HG03159 (cell line): ENCODE results near the gene PRKAG2.

Source experiments
- ATAC-seq: cut with Tn5 transposase; IDR thresholded peaks from one replicate; pipeline ENCODE4 v1.9.1; 2021; ENCODE audit warnings: mild to moderate bottlenecking, moderate library complexity; ENCODE audit not compliant: unreplicated experiment

The PRKAG2 gene

DNA sequence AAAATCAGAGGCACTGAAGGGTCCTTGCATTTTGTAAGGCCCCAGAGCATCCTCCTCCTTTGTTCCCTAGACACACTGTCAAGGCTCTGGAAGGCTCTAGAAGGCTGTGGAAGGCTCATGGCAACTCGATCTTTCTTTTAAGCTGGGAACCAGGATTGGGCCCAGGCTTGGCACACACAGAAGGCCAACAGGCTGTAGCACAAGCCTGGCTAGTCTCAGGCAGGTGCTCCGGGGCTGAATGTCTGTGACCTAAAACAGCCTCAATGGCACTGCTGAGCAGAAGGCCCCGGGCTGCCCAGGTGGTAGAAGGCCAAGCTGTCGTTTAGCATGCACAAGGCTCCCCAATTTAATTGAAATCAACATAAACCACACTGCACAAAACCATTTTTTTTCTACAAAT is 55.7 kb downstream of the PRKAG2 start:
- ATAC-seq: no peak

DNA sequence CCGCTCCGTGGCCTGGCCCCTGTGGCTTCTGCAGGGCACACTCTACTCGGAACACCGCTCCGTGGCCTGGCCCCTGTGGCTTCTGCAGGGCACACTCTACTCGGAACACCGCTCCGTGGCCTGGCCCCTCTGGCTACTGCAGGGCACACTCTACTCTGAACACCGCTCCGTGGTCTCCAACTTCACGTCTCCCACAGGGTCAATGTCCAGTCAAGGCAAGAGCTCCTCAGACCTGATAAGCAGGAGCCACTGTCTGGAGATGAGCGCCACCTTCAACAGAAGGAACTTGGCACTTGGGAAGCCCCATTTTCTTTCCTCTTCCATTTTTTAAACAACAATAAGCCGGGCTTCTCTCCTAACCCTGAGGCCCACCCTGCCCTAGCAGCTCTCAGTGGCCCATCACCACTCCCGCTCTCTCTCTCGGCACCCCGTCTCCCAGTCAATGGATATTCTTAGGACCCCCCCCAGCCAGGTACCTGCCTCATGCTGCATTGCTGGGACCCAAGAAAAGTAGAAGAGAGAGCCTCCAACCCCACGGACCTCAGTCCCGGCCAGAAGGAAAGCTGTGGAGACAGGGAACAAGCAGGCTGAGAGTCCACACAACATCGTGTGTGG is 56.3 kb downstream of the PRKAG2 start:
- ATAC-seq: no peak

DNA sequence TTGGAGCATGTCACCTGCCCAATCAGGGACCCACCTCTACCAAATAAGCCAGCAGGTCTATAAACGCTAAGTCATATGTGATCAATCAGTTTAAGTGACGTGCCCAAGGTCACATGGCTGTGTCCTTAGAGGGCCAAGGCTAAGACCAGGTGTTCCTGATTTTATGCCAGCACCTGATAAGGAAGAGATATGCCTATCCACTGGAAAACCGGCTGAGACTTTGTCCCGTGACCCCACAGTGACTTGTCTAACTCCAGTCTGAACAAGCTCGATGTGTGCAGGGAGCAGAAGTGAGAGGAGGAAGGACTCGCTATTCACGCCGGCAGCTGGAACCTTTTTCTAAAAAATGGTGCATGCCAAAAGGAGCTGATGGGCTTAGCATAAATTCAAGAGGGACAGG is 57.0 kb downstream of the PRKAG2 start:
- no peak for ATAC-seq

DNA sequence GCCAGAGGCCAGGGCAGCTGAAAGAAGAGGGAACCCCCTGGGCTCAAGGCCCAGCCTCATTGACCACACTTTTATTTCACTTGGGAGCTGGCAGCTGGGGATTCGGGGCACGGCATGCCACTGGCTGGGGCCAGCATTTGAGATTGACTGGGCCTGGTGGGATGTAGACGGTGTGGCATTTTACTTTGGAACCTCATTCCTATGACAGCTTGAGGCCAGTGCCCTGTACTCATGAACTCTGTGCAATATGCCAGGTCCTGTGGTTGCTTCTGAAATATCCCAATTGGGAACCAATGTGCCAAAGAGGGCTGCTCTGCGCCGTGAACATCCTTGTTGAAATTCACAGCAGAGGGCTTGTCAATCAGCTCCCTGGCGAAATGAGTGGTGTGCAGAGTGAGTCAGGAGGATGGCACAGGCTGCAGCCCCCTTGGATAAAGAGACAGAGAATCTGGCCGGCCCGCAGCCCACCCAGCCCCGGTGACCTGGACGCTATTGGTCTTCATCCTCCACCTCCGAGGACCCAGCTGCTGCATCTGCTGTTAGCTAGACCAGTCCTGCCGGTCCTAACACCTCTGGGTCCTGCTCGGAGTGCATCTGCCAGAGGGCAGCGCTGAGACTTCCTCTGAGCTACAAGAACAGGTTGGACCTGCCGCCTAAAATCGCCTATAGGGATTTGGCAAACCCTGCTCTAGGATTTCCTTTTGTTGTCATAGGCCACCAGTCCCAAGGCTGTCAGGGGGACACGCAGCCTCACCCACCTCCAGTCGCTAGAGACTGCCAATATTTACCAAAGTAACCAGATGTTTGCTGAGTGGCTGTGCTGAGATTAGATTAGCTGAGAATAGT is 58.0 kb downstream of the PRKAG2 start:
- no peak for ATAC-seq

DNA sequence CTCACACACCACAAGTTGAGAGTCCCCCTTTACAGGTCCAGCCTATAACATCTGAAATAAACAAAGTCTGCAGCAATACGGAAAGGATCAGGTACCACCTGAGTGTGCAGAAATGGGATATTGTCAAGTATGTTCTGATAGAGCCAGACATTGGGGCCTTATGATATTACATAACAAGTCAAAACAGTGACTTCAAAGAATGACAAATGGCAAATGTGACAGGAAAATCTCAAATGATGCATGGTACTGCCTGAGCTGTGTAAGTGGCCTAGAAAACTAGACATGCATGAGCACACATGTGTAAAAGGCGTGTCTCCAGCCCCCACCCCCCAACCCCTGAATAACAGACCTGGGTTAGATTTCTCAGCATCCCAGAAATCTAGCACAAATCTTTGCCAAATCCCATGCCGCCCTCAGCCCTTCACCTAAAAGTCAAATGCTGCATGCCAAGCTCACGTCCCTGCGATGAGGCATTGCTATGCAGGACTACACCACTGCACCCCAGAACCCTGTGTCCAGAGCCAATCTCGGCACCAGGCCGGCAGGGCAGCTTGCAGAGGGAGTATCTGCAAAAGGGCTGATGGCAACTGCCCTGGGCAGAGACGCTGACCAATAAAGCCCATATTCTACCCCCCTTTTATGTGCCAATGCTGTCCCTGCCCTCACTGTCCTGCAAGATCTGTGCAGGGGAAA is 58.8 kb downstream of the PRKAG2 start:
- no peak for ATAC-seq

DNA sequence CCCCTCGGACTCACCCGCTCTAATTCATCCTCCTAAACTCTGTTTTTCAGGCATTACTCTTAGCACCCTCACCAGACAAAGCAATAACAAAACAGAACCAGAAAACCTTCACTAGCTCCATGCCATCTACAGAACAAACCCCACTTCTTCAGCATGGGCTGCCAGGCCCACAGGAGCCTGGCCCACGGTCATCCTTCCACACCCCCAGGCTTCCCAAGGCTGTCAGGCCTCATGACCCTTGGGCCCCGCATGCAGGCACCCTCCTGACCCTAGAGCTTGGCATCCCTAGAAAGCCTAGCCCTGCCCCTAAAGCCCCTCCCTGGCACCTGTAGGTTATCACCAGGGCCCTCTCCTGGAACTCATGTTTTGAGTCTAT is 59.6 kb downstream of the PRKAG2 start:
- ATAC-seq: no peak

DNA sequence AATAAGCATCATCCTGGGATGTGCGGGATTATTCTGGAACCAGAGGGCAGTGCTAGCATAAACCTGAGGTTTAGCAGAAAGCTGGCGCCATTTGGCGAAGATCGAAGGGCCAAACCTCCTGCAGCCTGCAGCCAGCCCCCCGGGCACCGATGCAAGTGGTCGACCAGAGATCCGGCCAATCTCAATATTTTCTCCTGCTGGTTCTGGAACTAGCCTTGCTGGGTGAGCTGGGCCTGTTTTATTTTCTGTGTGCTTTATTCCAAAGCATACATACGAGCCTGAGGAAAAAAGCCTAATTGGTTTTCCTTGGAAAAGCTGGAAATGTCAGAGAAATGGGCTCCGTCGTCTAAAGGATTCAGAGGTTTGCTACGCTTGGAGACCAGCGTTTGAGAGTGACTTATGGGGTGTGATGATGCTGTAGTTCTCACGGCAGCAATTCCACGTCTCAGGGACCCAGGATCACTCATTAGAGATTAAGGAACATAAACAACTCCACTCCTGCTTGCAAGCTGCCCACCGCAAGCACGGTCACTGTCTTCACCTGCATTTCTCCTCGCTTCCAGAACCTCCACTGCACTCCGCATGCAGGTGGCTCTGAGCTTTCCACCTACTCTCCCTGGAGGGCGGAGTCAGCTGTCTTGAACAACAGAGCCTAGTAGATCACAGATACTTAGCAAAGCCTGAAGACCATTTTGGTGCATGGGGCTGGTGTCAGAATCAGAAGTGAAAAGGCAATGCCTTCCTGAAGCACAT is 60.2 kb downstream of the PRKAG2 start:
- ATAC-seq: no peak

DNA sequence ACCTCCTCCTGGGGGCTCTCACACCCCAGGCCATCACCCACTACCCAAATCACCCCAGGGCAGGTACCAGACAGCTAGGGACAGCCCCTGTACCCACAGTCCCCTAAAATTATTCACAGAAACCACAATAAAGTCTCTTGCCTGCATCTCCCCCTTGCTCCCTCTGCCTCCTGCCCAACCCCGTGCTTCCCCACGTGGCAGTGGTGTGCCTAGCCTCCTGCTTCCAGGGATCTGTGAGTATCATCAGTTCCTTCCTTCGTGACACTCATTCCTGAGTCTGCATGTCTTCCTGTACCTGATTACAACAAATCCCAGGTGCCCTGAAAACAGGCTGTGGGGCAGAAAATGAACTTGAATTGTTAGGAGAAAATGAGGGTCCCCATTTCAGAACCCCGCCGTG is 61.5 kb downstream of the PRKAG2 start:
- ATAC-seq: no peak

DNA sequence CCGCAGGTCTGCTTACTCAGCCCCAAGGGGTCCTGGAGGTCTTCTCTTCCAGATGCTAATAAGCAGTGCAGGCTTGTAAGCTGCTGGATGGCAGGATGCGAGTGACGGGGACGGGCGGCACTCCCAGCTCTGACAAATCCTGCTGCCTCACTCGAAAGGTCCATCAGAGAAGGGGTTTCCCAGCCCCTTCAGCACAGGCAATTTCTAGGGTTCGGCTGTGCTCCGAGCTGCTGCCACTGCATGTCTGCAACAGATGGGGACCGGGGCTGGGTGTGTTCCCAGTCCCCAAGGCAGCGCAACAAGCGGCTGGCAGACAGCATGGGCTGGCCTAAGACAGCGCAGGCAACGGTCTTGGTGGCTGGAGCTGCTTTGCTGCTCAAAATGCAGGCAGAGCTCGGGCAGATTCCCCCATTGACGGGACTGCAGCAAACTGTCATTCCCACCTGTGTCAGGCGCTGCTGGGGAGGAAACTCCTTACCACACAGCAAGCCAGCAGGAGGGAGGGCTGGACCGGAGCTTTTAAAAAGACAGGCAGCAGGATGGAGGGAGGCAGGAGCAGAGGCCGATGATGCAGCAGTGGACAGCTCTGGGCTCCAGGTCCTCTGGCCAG is 62.4 kb downstream of the PRKAG2 start:
- no peak for ATAC-seq

DNA sequence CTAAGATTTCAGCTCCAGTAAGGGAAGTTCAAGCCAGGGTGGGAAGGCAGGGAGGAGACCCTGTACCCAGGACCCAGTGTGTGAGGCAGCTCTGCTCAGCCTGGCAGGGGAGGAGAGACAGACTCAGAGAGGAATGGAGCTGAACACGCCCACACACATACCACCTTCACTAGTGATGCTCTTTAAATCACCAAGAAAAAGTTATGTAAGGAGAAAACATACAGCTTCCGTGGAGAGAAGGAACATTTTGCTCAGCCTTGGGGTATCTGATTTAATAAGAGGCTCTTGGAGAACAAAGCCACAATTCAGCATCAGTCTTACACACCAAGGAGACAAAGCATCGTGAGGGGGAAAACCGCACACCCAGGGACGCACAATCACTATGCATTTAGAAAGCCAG is 62.9 kb downstream of the PRKAG2 start:
- ATAC-seq: no peak

DNA sequence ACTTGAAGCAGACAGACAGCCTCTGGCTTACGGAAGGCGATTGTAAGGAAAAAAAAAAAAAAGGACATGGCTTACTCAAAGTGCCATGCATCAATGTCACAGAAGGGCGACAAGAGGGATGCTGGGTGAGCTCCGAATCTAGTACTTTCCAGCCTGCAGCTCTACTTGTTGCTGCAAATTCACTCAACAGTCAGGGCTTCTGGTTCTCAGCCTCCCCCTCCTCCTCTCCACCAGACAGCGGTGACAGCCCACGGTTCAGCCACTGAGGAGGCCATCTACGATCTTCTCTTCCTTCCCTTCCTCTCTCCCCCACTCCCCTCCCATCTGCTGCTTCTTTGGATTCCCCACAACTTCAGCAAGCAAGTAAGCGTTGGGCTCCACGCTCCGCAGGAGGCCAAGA is 63.5 kb downstream of the PRKAG2 start:
- no peak for ATAC-seq

DNA sequence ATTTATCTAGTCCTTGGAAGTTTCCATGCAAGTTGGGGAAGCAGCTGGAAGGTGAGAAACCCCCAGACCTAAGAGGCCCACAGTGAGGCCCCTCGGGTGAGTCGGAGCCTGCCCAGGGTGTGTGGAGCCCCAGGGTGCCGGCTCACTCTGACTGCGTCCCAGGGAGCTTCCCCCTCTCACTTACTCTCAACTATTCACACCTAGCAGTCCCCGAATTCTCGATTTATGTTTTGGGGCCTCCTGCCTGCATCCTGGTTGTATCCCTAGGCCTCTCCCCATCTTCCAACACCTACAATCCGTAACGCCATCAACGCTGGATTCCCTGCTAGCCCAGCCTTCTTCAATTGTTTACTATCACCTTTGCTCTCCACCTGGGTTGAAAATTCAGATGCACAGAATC is 63.9 kb downstream of the PRKAG2 start:
- no peak for ATAC-seq

DNA sequence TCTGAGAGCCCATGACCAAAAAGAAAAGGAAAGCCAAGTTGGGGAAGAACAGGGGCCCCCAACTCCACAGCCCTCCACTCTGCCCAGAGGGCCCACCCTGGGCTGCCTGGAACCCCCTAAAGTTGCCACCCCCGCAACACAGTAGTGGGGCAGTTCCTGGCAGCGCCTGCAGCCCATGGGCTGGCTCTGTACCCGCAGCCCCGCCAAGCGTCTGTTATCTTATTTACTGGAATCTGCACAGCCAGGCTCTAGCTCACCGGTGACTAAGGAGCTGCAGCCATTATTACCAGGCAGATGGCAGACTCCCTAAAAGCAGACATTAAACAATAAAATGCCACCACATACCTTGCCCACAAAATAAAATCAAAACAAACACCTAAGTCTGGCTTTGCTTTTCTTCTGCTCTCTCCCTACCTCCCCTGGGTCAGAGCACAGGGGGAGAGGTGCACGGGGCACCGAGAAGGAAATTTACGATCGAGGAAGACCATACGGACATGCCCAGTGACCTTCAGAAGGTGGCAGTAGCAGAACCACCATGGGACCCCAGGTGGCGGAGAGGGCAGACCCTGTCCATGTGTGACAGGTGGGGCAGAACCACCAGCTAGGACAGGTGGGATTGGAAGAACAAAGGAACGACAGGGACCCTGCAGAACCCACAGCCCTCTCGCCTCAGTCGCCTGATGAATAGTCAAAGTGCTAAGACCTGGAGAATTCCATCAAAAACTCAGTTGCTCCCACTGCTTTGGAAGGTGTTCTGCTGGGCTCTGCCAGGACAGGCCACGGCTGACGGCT is 66.3 kb downstream of the PRKAG2 start:
- no peak for ATAC-seq

DNA sequence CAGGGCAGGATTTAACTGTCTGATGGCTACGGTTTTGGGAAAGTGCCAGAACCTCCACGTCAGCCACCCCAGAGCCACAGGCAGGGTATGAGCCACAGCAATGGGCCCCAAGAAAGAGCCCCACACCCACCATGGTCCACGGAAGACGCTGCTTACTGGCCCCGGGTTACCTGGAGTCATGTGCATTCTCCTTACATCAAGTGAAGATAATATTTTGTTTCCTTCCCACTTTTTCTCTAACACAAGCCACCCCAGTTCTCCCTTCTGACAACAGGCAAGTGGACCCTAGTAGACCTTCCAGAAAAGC is 67.1 kb downstream of the PRKAG2 start:
- no peak for ATAC-seq

DNA sequence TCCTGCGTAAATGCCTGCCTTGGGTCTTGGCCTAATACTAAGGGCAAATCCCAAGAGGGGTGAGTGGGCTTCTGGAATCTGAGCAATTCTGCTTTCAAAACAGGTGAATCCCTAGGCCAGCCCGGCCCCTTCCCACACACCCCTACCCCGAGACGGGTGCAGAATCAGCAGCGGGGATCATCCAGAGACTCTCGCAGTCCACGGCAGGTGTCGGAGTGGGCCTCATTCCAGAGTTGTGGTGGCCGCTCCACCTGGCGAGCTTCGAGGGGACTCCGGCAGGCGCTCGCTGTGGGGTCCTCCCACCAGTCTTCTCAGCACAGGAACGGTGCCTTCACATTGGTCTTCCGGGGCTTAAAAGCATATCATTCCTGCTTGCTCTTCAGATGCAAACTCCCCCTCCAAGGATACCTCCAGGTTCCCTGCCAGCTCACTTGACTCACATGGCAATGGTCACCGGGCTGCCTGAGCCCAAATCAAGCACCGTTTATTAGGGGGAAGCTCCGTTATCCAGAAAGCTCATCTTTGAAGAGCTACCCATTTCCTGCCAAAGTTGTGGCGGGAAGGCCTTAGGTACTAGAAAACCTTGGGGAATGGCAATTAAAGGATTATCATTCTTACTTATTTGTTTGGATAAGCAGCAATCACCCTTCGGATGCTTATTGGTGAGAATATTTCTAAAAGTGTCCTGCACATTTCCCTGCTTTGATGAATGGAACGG is 67.6 kb downstream of the PRKAG2 start:
- ATAC-seq: no peak

DNA sequence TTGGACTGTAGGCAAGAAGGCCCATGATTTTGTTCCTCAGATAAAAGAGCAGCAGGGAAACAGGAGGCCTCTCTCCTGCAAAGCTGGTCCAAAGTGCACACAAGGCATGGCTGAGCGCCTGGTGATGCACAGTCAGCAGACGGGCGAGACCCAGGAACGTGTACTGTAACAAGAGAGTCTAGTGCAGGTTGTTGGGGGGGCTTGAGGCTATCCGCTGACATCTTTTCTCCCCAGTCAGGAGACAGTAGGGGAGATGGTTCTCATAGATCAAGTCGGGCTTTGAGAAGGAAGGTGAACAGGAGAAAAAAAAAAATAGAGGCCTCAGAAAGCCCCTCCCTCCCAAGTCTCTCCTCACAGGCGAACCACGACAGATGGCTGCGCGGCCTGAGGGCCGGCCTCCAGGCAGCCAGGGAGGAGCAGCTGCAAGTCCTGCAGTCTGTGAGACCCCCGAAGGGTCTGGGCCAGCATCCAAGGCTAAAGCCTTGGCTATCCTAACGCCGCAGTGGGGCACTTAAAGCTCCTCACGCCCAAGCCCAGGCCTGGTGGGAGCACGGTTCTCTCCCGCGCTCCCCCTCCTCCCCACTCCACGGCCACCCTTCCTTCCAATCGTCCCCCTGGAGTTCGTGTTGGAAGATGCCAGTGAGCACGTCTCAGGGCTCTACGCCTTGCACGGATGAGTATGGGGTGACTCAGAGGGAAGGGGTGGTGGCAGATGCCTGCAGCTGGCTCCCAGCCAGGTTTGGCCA is 68.3 kb downstream of the PRKAG2 start:
- ATAC-seq: no peak

DNA sequence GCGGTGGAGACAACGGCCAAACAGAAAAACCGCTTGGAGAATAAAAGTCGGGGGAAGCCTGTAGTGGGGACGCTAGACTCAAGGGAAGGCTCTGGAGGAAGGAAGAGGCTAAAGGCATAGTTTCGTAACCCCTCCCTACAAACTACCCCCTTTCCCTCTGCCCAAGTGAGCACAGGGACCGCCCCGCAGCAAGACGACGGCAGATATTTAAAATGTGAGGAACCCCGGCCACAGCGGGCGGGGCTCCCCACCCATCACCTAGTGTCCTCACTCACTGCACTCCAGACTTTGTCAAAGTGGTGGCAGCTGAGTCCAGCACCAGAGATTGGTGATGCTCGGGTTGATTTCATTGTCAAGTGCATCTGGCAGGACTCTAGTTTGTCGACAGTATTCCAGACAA is 69.1 kb downstream of the PRKAG2 start:
- no peak for ATAC-seq

DNA sequence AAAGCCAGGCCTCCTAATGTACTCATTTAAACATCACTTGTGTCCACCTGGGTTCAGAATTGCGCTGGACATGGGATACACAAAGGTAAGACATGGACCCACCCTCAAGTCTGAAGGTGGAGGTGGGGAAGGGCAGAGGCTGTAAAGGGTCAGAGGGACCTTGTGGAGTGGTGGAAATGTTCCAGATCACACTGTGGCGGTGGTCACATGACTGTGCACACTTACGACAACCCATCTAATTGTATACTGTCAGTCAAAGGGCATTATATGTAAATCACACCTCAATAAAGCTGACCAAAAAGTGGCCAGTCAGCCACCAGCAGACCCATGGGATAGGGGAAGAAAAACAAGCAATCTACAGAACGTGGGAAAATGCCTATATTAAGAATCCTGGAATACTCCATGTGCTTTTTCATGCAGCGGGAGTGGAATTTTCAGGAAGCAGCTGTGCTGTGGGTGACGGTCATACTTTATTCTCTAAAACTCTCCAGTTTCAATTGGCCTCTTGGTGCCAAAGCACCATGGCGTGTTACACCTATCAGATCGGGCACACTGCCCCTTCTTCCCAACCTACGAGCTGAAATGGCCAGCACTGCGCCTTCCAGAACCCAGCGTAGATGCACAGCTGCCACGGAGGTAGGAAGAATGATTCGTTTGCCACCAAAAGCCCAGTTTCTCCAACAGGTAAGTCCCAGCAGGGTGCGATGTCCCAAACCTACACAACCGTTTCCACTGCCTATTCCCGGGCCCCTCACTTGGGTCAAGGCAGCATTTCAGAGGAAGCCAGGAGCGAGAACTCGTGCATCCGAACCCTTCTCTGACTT is 69.8 kb downstream of the PRKAG2 start:
- no peak for ATAC-seq
